PC-3 (cell line): ENCODE data around the gene KLHL28.

Source experiments
- CTCF ChIP-seq: fragments of 300-600 bp; sonication (generic); conservative IDR thresholded peaks from 2 replicates; pipeline ENCODE4 v1.5.1; 2017; ENCODE audit warnings: antibody characterized with exemption, low read depth, mild to moderate bottlenecking, low read length
- EZH2 ChIP-seq: fragments of 300-600 bp; sonication (generic); IDR thresholded peaks from one replicate; pipeline ENCODE4 v1.6.1; 2017; ENCODE audit warnings: antibody characterized with exemption, mild to moderate bottlenecking, low read length; ENCODE audit not compliant: unreplicated experiment

GRCh38 chr14:44910821-44911220, 50.9 kb downstream of the KLHL28 start:
- TF ChIP-seq CTCF (no peak), EZH2 (no peak)
